Sigmoid colon (tissue), 7 donors: ENCODE results near the gene KIF23. TPM values are rescaled to one million over a fixed set of nuclear protein-coding genes. Genes with fewer than 3 reads are reported as not detected.
A peak's percentile ranks its signal among the peaks of the same experiment; 100 is the strongest.

ENCODE experiments used
- DNase-seq: peaks from one replicate; pipeline ENCODE4 v3.0.0-alpha.2; 2019
- H3K27ac ChIP-seq, 4 donors: fragments of 200-600 bp; sonication (generic); one replicate each; pipeline ENCODE4 v1.5.1; 2016 to 2019; ENCODE audit warnings: mild to moderate bottlenecking in 1 of 4
- H3K27me3 ChIP-seq, 3 donors: fragments of 200-600 bp; sonication (generic); one replicate each; pipeline ENCODE4 v1.5.1; 2019; ENCODE audit warnings: mild to moderate bottlenecking in 1 of 3
- H3K36me3 ChIP-seq, 4 donors: fragments of 200-600 bp; sonication (generic); one replicate each; pipeline ENCODE4 v1.5.1; 2016 to 2019
- H3K4me1 ChIP-seq, 4 donors: fragments of 200-600 bp; sonication (generic); one replicate each; pipeline ENCODE4 v1.5.1; 2017 to 2019
- H3K4me3 ChIP-seq, 4 donors: fragments of 200-600 bp; sonication (generic); one replicate each; pipeline ENCODE4 v1.5.1; 2017 to 2019; ENCODE audit warnings: mild to moderate bottlenecking in 2 of 4, moderate library complexity in 1 of 4
- H3K9me3 ChIP-seq, 4 donors: fragments of 200-600 bp in 3 of 4; sonication (generic) in 3 of 4; one replicate each; pipeline versions ENCODE4 v1.5.1 to v1.6.1; 2013 to 2019
- EP300 ChIP-seq, 4 donors: sonication (generic); formaldehyde crosslinking; IDR thresholded peaks; one replicate each; pipeline ENCODE4 v1.6.1; 2017; ENCODE audit warnings: antibody characterized with exemption in 4 of 4
- POLR2A ChIP-seq, 2 donors: fragments of 450-650 bp; IDR thresholded peaks; one replicate each; pipeline ENCODE4 v1.6.1; 2016; ENCODE audit warnings: antibody characterized with exemption in 2 of 2, mild to moderate bottlenecking in 2 of 2, moderate library complexity in 2 of 2
- POLR2AphosphoS5 ChIP-seq, 4 donors: sonication (generic); formaldehyde crosslinking; IDR thresholded peaks; one replicate each; pipeline ENCODE4 v1.6.1; 2017; ENCODE audit warnings: antibody characterized with exemption in 4 of 4
- WGBS, 2 donors: extraction: QIAGEN DNeasy Blood & Tissue Kit; methylation state at CpG; one replicate each; pipeline ENCODE4 v1.1.7; 2013; 5-methylcytosine and 5-hydroxymethylcytosine counted together
- intact Hi-C: fragments of 100-400 bp; cut with DNase I; formaldehyde crosslinking; loops from one replicate; pipeline ENCODE4 v1.15.1; 2023
- polyA plus RNA-seq, 3 donors: library from polyadenylated mRNA; stranded (reverse); fragments of 200-250 nt; gene quantifications; one replicate each; pipeline ENCODE4 v1.2.3, GENCODE V29; 2013
- total RNA-seq, 4 donors: library from RNA; depleted of rRNA; stranded (reverse); fragments of >200 nt; gene quantifications; one replicate each; pipeline ENCODE4 v1.1.0, GENCODE V29; 2016
- TF ChIP-seq, protein P1 (sequence below), 4 experiments: fragments of 450-650 bp in 3 of 4; fragments of 200-600 bp in 1 of 4; IDR thresholded peaks; one replicate each; pipeline ENCODE4 v1.5.1; 2016 to 2019; ENCODE audit warnings: antibody characterized with exemption in 4 of 4, mild to moderate bottlenecking in 3 of 4, moderate library complexity in 2 of 4
- donor health status: healthy with polysubstance abuse.
- donor health status: Bipolar disorder and iron deficiency.
- donor health status: healthy.

The KIF23 gene
- total and polyA plus RNA-seq, 7 donors = 0.16 to 10.8 (median 2.1) TPM

DNA sequence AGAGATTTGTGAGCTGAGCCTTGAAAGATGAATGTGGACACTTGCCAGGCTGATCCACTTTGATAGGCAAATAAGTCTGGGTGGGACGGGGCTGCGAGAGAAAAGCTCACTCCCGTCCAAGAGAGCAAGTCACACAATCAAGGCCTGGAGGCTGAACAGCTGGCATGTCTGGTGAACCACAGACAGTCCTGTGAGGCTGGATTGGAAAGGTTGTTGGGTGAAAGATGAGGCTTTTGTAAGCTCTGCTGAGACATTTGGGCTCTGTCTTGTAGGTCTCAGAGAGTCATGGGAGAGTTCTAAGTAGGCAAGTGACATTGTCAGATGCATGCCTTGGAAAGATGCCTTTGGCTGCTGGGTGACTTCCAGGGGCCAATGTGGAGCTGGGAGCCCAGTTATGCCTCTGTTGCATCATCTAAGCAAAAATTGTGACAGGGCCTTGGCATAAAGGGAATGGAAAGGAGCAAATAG is 76.9 kb downstream of the KIF23 start:
- H3K27me3 ChIP-seq = no peaks in the 10 kb centered on the region
- H3K4me1 ChIP-seq = peaks cover 0 to 10% (median 0%) of the 10 kb centered on the region in 4 donors
- TF ChIP-seq, protein P1, sequence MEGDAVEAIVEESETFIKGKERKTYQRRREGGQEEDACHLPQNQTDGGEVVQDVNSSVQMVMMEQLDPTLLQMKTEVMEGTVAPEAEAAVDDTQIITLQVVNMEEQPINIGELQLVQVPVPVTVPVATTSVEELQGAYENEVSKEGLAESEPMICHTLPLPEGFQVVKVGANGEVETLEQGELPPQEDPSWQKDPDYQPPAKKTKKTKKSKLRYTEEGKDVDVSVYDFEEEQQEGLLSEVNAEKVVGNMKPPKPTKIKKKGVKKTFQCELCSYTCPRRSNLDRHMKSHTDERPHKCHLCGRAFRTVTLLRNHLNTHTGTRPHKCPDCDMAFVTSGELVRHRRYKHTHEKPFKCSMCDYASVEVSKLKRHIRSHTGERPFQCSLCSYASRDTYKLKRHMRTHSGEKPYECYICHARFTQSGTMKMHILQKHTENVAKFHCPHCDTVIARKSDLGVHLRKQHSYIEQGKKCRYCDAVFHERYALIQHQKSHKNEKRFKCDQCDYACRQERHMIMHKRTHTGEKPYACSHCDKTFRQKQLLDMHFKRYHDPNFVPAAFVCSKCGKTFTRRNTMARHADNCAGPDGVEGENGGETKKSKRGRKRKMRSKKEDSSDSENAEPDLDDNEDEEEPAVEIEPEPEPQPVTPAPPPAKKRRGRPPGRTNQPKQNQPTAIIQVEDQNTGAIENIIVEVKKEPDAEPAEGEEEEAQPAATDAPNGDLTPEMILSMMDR (IDR thresholded peaks at IDR 0.05) = no peak
- TF ChIP-seq POLR2A (IDR thresholded peaks at IDR 0.05) = no peak
- TF ChIP-seq POLR2AphosphoS5 (IDR thresholded peaks at IDR 0.05) = peak in 1 of 4 donors; percentile 19
- TF ChIP-seq EP300 (IDR thresholded peaks at IDR 0.05) = no peak
- peak; percentile 72 for DNase-seq
- intact Hi-C loops = no loop called here
- H3K4me3 ChIP-seq = no peak overlapping the region
- H3K9me3 ChIP-seq = no peaks in the 10 kb centered on the region
- H3K27ac ChIP-seq = peak overlapping the region; percentile 36 to 46 (median 44)
- H3K36me3 ChIP-seq = no peaks in the 10 kb centered on the region
- WGBS, 2 donors = 30 to 66% methylated on average over 3 of the region's 3 CpGs

DNA sequence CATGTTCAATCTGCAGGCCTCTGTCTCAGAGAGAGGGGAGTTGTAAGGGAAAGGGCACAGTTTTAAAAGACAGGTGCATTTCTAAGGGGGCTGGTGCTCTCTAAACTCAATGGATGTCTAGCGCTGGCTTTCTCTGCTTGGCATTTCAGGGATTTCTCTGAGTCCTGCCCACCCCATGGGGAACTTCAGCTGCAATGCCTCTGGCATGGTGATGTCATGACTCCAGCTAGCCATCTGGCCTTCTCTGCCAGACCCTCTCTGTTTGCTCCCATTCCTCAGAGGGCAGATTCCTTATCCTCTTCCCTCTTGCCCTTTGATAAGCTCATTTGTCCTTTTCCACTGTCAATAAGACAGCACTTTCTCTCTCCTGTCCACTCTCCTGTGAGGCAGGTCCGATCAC is 79.3 kb downstream of the KIF23 start:
- no peak for DNase-seq
- intact Hi-C loops = no loop called here
- WGBS, 2 donors = 98% methylated on average over 2 of the region's 2 CpGs
- H3K9me3 ChIP-seq = no peaks in the 10 kb centered on the region
- H3K4me3 ChIP-seq = no peak overlapping the region
- no peaks in the 10 kb centered on the region for H3K27me3 ChIP-seq
- peaks cover 0 to 10% (median 0%) of the 10 kb centered on the region in 4 donors for H3K4me1 ChIP-seq
- TF ChIP-seq, protein P1 (IDR thresholded peaks at IDR 0.05) = no peak
- TF ChIP-seq EP300 (IDR thresholded peaks at IDR 0.05) (no peak), POLR2A (IDR thresholded peaks at IDR 0.05) (no peak), POLR2AphosphoS5 (IDR thresholded peaks at IDR 0.05) (no peak)
- H3K27ac ChIP-seq = peak overlapping the region in 1 of 4 donors; percentile 30
- no peaks in the 10 kb centered on the region for H3K36me3 ChIP-seq

DNA sequence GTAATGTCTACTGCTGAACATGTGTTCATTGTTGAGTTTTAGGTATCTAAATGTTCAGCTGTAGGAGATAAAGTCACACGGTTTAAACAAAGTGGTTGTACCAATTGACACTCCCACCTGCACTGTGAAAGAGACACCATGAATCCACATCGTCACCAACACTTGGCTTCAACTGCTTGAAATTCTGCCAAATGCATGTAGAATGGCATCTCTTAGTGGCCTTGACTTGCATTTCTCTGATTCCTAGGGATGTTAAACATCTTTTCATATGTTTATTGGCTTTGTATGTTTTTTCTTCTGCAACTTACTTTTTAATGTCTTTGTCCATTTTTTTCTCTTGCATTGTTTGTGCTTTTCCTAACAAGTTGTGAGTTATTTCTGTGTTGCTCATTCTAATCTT is 81.9 kb downstream of the KIF23 start:
- no peak for DNase-seq
- no peaks in the 10 kb centered on the region for H3K9me3 ChIP-seq
- H3K4me1 ChIP-seq = no peaks in the 10 kb centered on the region
- intact Hi-C loops = no loop called here
- no peaks in the 10 kb centered on the region for H3K36me3 ChIP-seq
- H3K27me3 ChIP-seq = no peaks in the 10 kb centered on the region
- TF ChIP-seq POLR2AphosphoS5 (IDR thresholded peaks at IDR 0.05) (no peak), POLR2A (IDR thresholded peaks at IDR 0.05) (no peak), EP300 (IDR thresholded peaks at IDR 0.05) (no peak)
- TF ChIP-seq, protein P1 (IDR thresholded peaks at IDR 0.05) = no peak
- no peak overlapping the region for H3K27ac ChIP-seq
- H3K4me3 ChIP-seq = no peak overlapping the region
- WGBS, 2 donors = 39 to 65% methylated on average over 2 of the region's 2 CpGs

DNA sequence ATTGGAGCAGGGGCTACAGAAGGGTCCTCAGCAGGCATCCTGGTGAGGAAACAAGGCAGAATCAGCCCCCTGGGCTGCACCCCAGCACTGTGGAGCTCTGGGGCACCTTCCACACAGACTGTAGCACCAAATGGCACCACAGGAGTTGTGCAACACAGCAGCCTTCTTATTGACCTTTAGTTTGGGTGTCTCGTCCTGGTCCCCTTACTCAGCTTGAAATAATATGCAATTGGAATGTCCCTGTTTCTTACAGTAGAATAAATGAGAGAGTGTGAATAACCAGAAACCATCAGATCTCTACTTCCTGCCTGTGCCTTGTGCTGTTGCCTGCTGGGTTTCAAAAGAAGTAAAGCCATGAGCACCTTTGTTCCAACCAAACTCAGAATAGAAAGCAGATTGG is 82.9 kb downstream of the KIF23 start:
- 81 to 86% methylated on average over 1 of the region's 1 CpG for WGBS, 2 donors
- DNase-seq = no peak
- Histone ChIP-seq H3K4me3 (no peak overlapping the region), H3K27me3 (no peaks in the 10 kb centered on the region), H3K9me3 (no peaks in the 10 kb centered on the region), H3K27ac (no peak overlapping the region), H3K4me1 (no peaks in the 10 kb centered on the region), H3K36me3 (no peaks in the 10 kb centered on the region)
- intact Hi-C loops = no loop called here
- TF ChIP-seq EP300 (IDR thresholded peaks at IDR 0.05) = no peak
- no peak for TF ChIP-seq POLR2A (IDR thresholded peaks at IDR 0.05)
- TF ChIP-seq, protein P1 (IDR thresholded peaks at IDR 0.05) = no peak
- TF ChIP-seq POLR2AphosphoS5 (IDR thresholded peaks at IDR 0.05) = no peak

DNA sequence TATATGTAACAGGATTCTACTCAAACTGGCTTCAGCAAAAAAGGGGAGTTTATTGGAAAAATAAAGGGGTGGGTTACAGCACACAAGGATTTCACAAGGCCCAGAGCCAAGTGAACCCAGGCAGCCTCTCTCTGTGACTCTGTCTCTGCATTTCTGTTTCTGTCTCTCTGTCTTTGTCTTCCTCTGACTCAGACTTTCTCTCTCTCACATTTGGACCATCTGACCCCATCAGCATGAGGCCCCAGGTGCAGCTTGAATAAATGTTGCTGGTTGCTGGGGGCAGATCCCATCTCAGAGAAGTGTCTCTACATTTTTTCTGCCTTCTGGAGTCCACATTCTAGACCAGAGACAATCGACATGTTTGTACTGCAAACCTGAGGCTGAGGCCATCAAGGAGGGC is 83.5 kb downstream of the KIF23 start:
- Histone ChIP-seq H3K27ac (no peak overlapping the region), H3K4me3 (no peak overlapping the region), H3K36me3 (no peaks in the 10 kb centered on the region), H3K4me1 (no peaks in the 10 kb centered on the region), H3K9me3 (no peaks in the 10 kb centered on the region), H3K27me3 (no peaks in the 10 kb centered on the region)
- no peak for DNase-seq
- intact Hi-C loops = no loop called here
- TF ChIP-seq, protein P1 (IDR thresholded peaks at IDR 0.05) = no peak
- TF ChIP-seq POLR2AphosphoS5 (IDR thresholded peaks at IDR 0.05) (no peak), EP300 (IDR thresholded peaks at IDR 0.05) (no peak), POLR2A (IDR thresholded peaks at IDR 0.05) (no peak)
- 84 to 89% methylated on average over 1 of the region's 1 CpG for WGBS, 2 donors
